ENCODE data around the gene CLEC18C. TPM values are rescaled to one million over a fixed set of nuclear protein-coding genes. Genes with fewer than 3 reads are reported as not detected.

CLEC18C gene
- total RNA-seq, result 0.08 TPM in 1 of 2 replicates, not detected in the other

DNA sequence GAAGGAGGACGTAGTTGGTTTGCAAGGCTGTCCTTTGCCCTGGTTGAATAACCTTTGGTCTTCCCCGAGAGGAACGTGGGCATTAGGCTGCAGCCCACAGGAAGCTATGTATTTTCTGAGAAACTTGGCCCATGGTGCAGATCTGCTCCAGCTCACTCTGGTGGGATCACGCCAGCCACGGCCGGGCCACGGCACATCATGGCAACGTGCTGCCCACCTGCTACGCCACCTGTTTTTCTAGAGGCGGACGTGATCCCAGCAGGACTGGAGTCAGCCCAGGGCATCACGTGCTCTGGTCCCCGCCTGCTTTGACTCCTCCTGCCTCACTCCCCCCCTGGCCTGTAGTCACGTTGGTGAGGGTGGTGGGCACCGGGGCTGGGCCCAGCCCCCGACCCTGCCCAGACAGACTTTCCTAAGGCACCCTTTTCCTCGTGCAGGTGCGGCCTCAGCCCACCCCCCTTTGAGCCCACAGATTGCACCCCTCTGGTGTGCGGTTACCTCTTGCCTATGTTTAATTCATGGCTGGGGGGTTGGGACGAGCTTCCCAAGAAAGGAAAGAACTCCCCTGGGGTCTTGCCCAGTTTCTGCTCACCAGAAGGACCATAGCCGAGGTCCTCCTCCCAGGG, at the start of gene CLEC18C:
Gene CLEC18C (plus strand): TSS at position 576 of the 626 bp plus-strand sequence. CDS start 492 bp downstream, outside the sequence.

Other genes with a start within 250 kb of the CLEC18C start
- gene CLEC18A, start 222.5 kb upstream of the CLEC18C start, total RNA-seq, result 0.08 and 0.16 TPM in 2 replicates
- gene PDPR, start 59.5 kb upstream of the CLEC18C start, total RNA-seq, result 6.6 and 6.9 TPM in 2 replicates
- gene EXOSC6, start 78.2 kb downstream of the CLEC18C start, total RNA-seq, result 16.3 and 19.4 TPM in 2 replicates
- 126 and 145 TPM in 2 replicates for gene AARS1, start 115.7 kb downstream of the CLEC18C start, total RNA-seq
- gene DDX19B, start 125.4 kb downstream of the CLEC18C start, total RNA-seq, result 26.9 and 27.2 TPM in 2 replicates
- 25.2 and 32.1 TPM in 2 replicates for gene DDX19A, start 173.1 kb downstream of the CLEC18C start, total RNA-seq

All from hair follicular keratinocyte (primary cell).